Thymus (tissue), 11 donors: ENCODE measurements around the gene MARVELD3. TPM values are rescaled to one million over a fixed set of nuclear protein-coding genes. Genes with fewer than 3 reads are reported as not detected.
A peak's percentile ranks its signal among the peaks of the same experiment; 100 is the strongest.
"Not testable (repeated sequence)": the region's sequence is repeated elsewhere in the genome, so short reads cannot be mapped to it uniquely, and the experiment has no call there.

ENCODE experiments used
- DNase-seq, 9 donors: peaks; one replicate each; pipeline ENCODE4 v3.0.0-alpha.2; 2013; ENCODE audit warnings: low spot score in 9 of 9, low read depth in 6 of 9, missing footprints in 1 of 9
- H3K27ac ChIP-seq, 2 donors: one replicate each; pipeline ENCODE4 v1.5.1; 2013; ENCODE audit warnings: control low read depth in 1 of 2, low read depth in 1 of 2, low read length in 1 of 2, mild to moderate bottlenecking in 1 of 2, moderate library complexity in 1 of 2
- H3K27me3 ChIP-seq, 2 donors: one replicate each; pipeline ENCODE4 v1.5.1; 2013; ENCODE audit warnings: low read length in 1 of 2; ENCODE audit not compliant: control insufficient read depth in 2 of 2, insufficient read depth in 1 of 2
- H3K36me3 ChIP-seq, 2 donors: one replicate each; pipeline ENCODE4 v1.5.1; 2013; ENCODE audit warnings: low read length in 1 of 2, mild to moderate bottlenecking in 1 of 2, moderate library complexity in 1 of 2; ENCODE audit not compliant: control insufficient read depth in 2 of 2, insufficient read depth in 2 of 2
- H3K4me1 ChIP-seq, 2 donors: one replicate each; pipeline ENCODE4 v1.5.1; 2013; ENCODE audit warnings: low read length in 2 of 2; ENCODE audit not compliant: control insufficient read depth in 2 of 2, insufficient read depth in 2 of 2
- H3K4me3 ChIP-seq, 2 donors: one replicate each; pipeline ENCODE4 v1.5.1; 2013; ENCODE audit warnings: low read length in 2 of 2, control low read depth in 1 of 2, mild to moderate bottlenecking in 1 of 2
- H3K9me3 ChIP-seq, 2 donors: one replicate each; pipeline ENCODE4 v1.5.1; 2013; ENCODE audit warnings: low read length in 1 of 2, mild to moderate bottlenecking in 1 of 2; ENCODE audit not compliant: control insufficient read depth in 2 of 2, insufficient read depth in 1 of 2
- WGBS: extraction: QIAGEN DNeasy Blood & Tissue Kit; methylation state at CpG from one replicate; pipeline ENCODE4 v1.1.7; 2013; 5-methylcytosine and 5-hydroxymethylcytosine counted together
- polyA plus RNA-seq: library from polyadenylated mRNA; stranded (reverse); fragments of 200-250 nt; gene quantifications from one replicate; pipeline ENCODE4 v1.2.3, GENCODE V29; 2013
- total RNA-seq: library from RNA; stranded (reverse); fragments of 120-200 nt; gene quantifications from one replicate; pipeline ENCODE4 v1.2.4, GENCODE V29; 2013
- donor health status: healthy.

MARVELD3 gene
- total and polyA plus RNA-seq, 2 donors = 1.8 to 3.1 TPM

- 19% methylated on average over 19 of the region's 19 CpGs for WGBS
- H3K4me3 ChIP-seq = no peak overlapping the region
- peaks cover 0 to 6% of the 10 kb centered on the region in 2 donors for H3K27me3 ChIP-seq
- H3K4me1 ChIP-seq = no peaks in the 10 kb centered on the region
- DNase-seq = peak in 8 of 9 donors; percentile 8 to 75 (median 46)
- H3K36me3 ChIP-seq = no peaks in the 10 kb centered on the region
- H3K27ac ChIP-seq = no peak overlapping the region
- H3K9me3 ChIP-seq = no peaks in the 10 kb centered on the region
Measured at GRCh38 chr16:71610936-71611871, 14.8 kb upstream of the MARVELD3 start.

GRCh38 chr16:71614956-71615355 is 11.0 kb upstream of the MARVELD3 start:
- H3K27me3 ChIP-seq, H3K4me3 ChIP-seq, H3K9me3 ChIP-seq, DNase-seq, H3K27ac ChIP-seq, H3K36me3 ChIP-seq, H3K4me1 ChIP-seq: not testable (repeated sequence)
- WGBS = 96% methylated on average over 8 of the region's 8 CpGs

GRCh38 chr16:71618429-71618828 is 7.6 kb upstream of the MARVELD3 start:
- Histone ChIP-seq H3K9me3 (no peaks in the 10 kb centered on the region), H3K4me3 (no peak overlapping the region), H3K27me3 (no peaks in the 10 kb centered on the region), H3K36me3 (no peaks in the 10 kb centered on the region), H3K27ac (no peak overlapping the region), H3K4me1 (no peaks in the 10 kb centered on the region)
- no peak for DNase-seq
- 89% methylated on average over 4 of the region's 4 CpGs for WGBS

GRCh38 chr16:71622088-71622487 is 3.9 kb upstream of the MARVELD3 start:
- H3K36me3 ChIP-seq = no peaks in the 10 kb centered on the region
- peaks cover 0 to 2% of the 10 kb centered on the region in 2 donors for H3K9me3 ChIP-seq
- peaks cover 23 to 32% of the 10 kb centered on the region in 2 donors for H3K27me3 ChIP-seq
- H3K4me1 ChIP-seq = peaks cover 0 to 2% of the 10 kb centered on the region in 2 donors
- H3K27ac ChIP-seq = no peak overlapping the region
- no peak overlapping the region for H3K4me3 ChIP-seq
- DNase-seq = no peak

GRCh38 chr16:71623597-71623996 is 2.4 kb upstream of the MARVELD3 start:
- no peak for DNase-seq
- WGBS = 49% methylated on average over 3 of the region's 3 CpGs
- peaks cover 32 to 47% of the 10 kb centered on the region in 2 donors for H3K27me3 ChIP-seq

GRCh38 chr16:71625113-71625850 is 702 bp upstream of the MARVELD3 start:
- peaks cover 0 to 2% of the 10 kb centered on the region in 2 donors for H3K4me1 ChIP-seq
- WGBS = 94% methylated on average over 7 of the region's 7 CpGs
- DNase-seq = no peak
- H3K27me3 ChIP-seq = peaks cover 34 to 57% of the 10 kb centered on the region in 2 donors
- H3K36me3 ChIP-seq = no peaks in the 10 kb centered on the region
- no peak overlapping the region for H3K27ac ChIP-seq
- peaks cover 0 to 2% of the 10 kb centered on the region in 2 donors for H3K9me3 ChIP-seq
- no peak overlapping the region for H3K4me3 ChIP-seq

More at GRCh38 chr16:71623597-71623996, 2.4 kb upstream of the MARVELD3 start:
- no peaks in the 10 kb centered on the region for H3K36me3 ChIP-seq
- peaks cover 0 to 2% of the 10 kb centered on the region in 2 donors for H3K9me3 ChIP-seq
- H3K27ac ChIP-seq = no peak overlapping the region
- no peak overlapping the region for H3K4me3 ChIP-seq
- H3K4me1 ChIP-seq = peaks cover 0 to 2% of the 10 kb centered on the region in 2 donors

- H3K9me3 ChIP-seq = peaks cover 0 to 2% of the 10 kb centered on the region in 2 donors
- H3K27ac ChIP-seq = no peak overlapping the region
- no peaks in the 10 kb centered on the region for H3K36me3 ChIP-seq
- peaks cover 34 to 57% of the 10 kb centered on the region in 2 donors for H3K27me3 ChIP-seq
- no peak for DNase-seq
- WGBS = 15% methylated on average over 13 of the region's 13 CpGs
- H3K4me1 ChIP-seq = peaks cover 0 to 2% of the 10 kb centered on the region in 2 donors
- H3K4me3 ChIP-seq = peak overlapping the region; percentile 13 to 39
Measured at GRCh38 chr16:71626858-71627213, 852 bp downstream of the MARVELD3 start.

GRCh38 chr16:71627731-71628181 is 1.8 kb downstream of the MARVELD3 start:
- peaks cover 34 to 57% of the 10 kb centered on the region in 2 donors for H3K27me3 ChIP-seq
- H3K27ac ChIP-seq = no peak overlapping the region
- WGBS = 80% methylated on average over 7 of the region's 7 CpGs
- peaks cover 0 to 2% of the 10 kb centered on the region in 2 donors for H3K4me1 ChIP-seq
- DNase-seq = no peak
- H3K4me3 ChIP-seq = no peak overlapping the region
- no peaks in the 10 kb centered on the region for H3K36me3 ChIP-seq
- peaks cover 0 to 2% of the 10 kb centered on the region in 2 donors for H3K9me3 ChIP-seq

GRCh38 chr16:71628810-71629209 is 2.8 kb downstream of the MARVELD3 start:
- no peak overlapping the region for H3K4me3 ChIP-seq
- H3K9me3 ChIP-seq = peaks cover 0 to 2% of the 10 kb centered on the region in 2 donors
- peaks cover 34 to 55% of the 10 kb centered on the region in 2 donors for H3K27me3 ChIP-seq

More at GRCh38 chr16:71628810-71629209, 2.8 kb downstream of the MARVELD3 start:
- WGBS = 48% methylated on average over 5 of the region's 5 CpGs
- Histone ChIP-seq H3K4me1 (peaks cover 0 to 2% of the 10 kb centered on the region in 2 donors), H3K36me3 (no peaks in the 10 kb centered on the region), H3K27ac (no peak overlapping the region)
- DNase-seq = no peak
